Left renal cortex interstitium (tissue), 4 donors: ENCODE measurements around the gene TXNRD1. TPM values are rescaled to one million over a fixed set of nuclear protein-coding genes. Genes with fewer than 3 reads are reported as not detected.

Experiments
- DNase-seq, 4 donors: peaks; one replicate each; pipeline ENCODE4 v3.0.0-alpha.2; 2013; ENCODE audit warnings: low read depth in 4 of 4, low spot score in 2 of 4, missing footprints in 1 of 4
- polyA plus RNA-seq, 4 donors: library from polyadenylated mRNA; unstranded; fragments of 120-200 nt; gene quantifications; one replicate each; pipeline ENCODE4 v1.2.1, GENCODE V29; 2013; ENCODE audit not compliant: insufficient read length in 4 of 4

The TXNRD1 gene
- polyA plus RNA-seq, 4 donors = 52.2 to 73.7 (median 61.2) TPM

- no peak for DNase-seq
Observed at GRCh38 chr12:104359216-104359615, 143.6 kb downstream of the TXNRD1 start.

- DNase-seq = no peak
Observed at GRCh38 chr12:104360157-104360556, 144.6 kb downstream of the TXNRD1 start.

- DNase-seq = no peak
Observed at GRCh38 chr12:104360983-104361707, 145.6 kb downstream of the TXNRD1 start.

GRCh38 chr12:104365921-104366410, 150.4 kb downstream of the TXNRD1 start:
- no peak for DNase-seq

GRCh38 chr12:104369708-104370107, 154.1 kb downstream of the TXNRD1 start:
- DNase-seq = no peak

GRCh38 chr12:104371043-104371870, 155.7 kb downstream of the TXNRD1 start:
- DNase-seq = no peak

- DNase-seq = no peak
Observed at GRCh38 chr12:104372061-104372720, 156.6 kb downstream of the TXNRD1 start.

- no peak for DNase-seq
Observed at GRCh38 chr12:104372721-104373335, 157.2 kb downstream of the TXNRD1 start.

- DNase-seq = no peak
Observed at GRCh38 chr12:104374071-104374470, 158.5 kb downstream of the TXNRD1 start.

GRCh38 chr12:104374806-104375205, 159.2 kb downstream of the TXNRD1 start:
- no peak for DNase-seq

GRCh38 chr12:104375775-104376174, 160.2 kb downstream of the TXNRD1 start:
- DNase-seq = no peak

GRCh38 chr12:104376650-104377513, 161.3 kb downstream of the TXNRD1 start:
- DNase-seq = no peak

- no peak for DNase-seq
Observed at GRCh38 chr12:104377514-104377812, 161.9 kb downstream of the TXNRD1 start.

- no peak for DNase-seq
Observed at GRCh38 chr12:104378427-104378826, 162.8 kb downstream of the TXNRD1 start.

- no peak for DNase-seq
Observed at GRCh38 chr12:104381341-104381730, 165.8 kb downstream of the TXNRD1 start.

GRCh38 chr12:104381731-104382480, 166.3 kb downstream of the TXNRD1 start:
- peak; percentile 54 to 71 (median 60) for DNase-seq

GRCh38 chr12:104384141-104384880, 168.7 kb downstream of the TXNRD1 start:
- DNase-seq = no peak

GRCh38 chr12:104385510-104385909, 169.9 kb downstream of the TXNRD1 start:
- DNase-seq = no peak

- DNase-seq = no peak
Observed at GRCh38 chr12:104386461-104386860, 170.9 kb downstream of the TXNRD1 start.
